DOHH2 (cell line): Measurements from ENCODE around the gene RPP25.

Source experiments
- H3F3A ChIP-seq: fragments of 200-600 bp; sonication (generic), shearing (Covaris generic); 2 replicates; pipeline ENCODE4 v1.6.0; 2016; ENCODE audit warnings: antibody characterized with exemption, mild to moderate bottlenecking; ENCODE audit not compliant: control insufficient read depth, insufficient read depth
- H3K27ac ChIP-seq: fragments of 200-600 bp; sonication (generic); 2 replicates; pipeline ENCODE4 v1.5.1; 2014; ENCODE audit warnings: low read depth, mild to moderate bottlenecking, low read length, moderate library complexity
- H3K27me3 ChIP-seq: fragments of 200-600 bp; sonication (generic); 2 replicates; pipeline ENCODE4 v1.6.1; 2014; ENCODE audit warnings: mild to moderate bottlenecking, low read length, mixed read lengths; ENCODE audit not compliant: control insufficient read depth
- H3K36me3 ChIP-seq: fragments of 200-600 bp; sonication (generic); 2 replicates; pipeline ENCODE4 v1.6.1; 2014; ENCODE audit warnings: mild to moderate bottlenecking, low read length, moderate library complexity, mixed read lengths; ENCODE audit not compliant: control insufficient read depth
- H3K4me1 ChIP-seq: fragments of 200-600 bp; sonication (generic); 2 replicates; pipeline ENCODE4 v1.6.1; 2014; ENCODE audit warnings: mild to moderate bottlenecking, low read length, mixed read lengths; ENCODE audit not compliant: control insufficient read depth
- H3K4me2 ChIP-seq: fragments of 200-600 bp; sonication (generic); 2 replicates; pipeline ENCODE4 v1.6.0; 2014; ENCODE audit warnings: mild to moderate bottlenecking, low read length, moderate library complexity
- H3K4me3 ChIP-seq: fragments of 200-600 bp; sonication (generic); 2 replicates; pipeline ENCODE4 v1.5.1; 2014; ENCODE audit warnings: mild to moderate bottlenecking, low read length, mixed read lengths
- H3K79me2 ChIP-seq: fragments of 200-600 bp; sonication (generic); 2 replicates; pipeline ENCODE4 v1.6.1; 2014; ENCODE audit warnings: mild to moderate bottlenecking, low read length, mixed read lengths; ENCODE audit not compliant: control insufficient read depth
- H3K9me2 ChIP-seq: fragments of 200-600 bp; sonication (generic); replicated peaks from 2 replicates; pipeline ENCODE4 v1.6.1; 2014; ENCODE audit warnings: mild to moderate bottlenecking, low read length, mixed read lengths; ENCODE audit not compliant: control insufficient read depth
- H3K9me3 ChIP-seq: fragments of 200-600 bp; sonication (generic); 2 replicates; pipeline ENCODE4 v1.6.1; 2014; ENCODE audit warnings: antibody characterized with exemption, low read length, mixed read lengths; ENCODE audit not compliant: control insufficient read depth, insufficient read depth
- H4K20me1 ChIP-seq: fragments of 200-600 bp; sonication (generic); 2 replicates; pipeline ENCODE4 v1.6.0; 2014; ENCODE audit warnings: low read depth, mild to moderate bottlenecking, antibody characterized with exemption, low read length, moderate library complexity; ENCODE audit not compliant: control insufficient read depth, insufficient read depth
- CTCF ChIP-seq: fragments of 200-600 bp; sonication (generic); IDR thresholded peaks from one replicate; pipeline ENCODE4 v1.5.1; 2014; ENCODE audit warnings: antibody characterized with exemption, mild to moderate bottlenecking, low read depth, low read length; ENCODE audit not compliant: poor library complexity, severe bottlenecking
- EZH2phosphoT487 ChIP-seq: fragments of 200-600 bp; sonication (generic); IDR thresholded peaks from 2 replicates; pipeline ENCODE4 v1.6.1; 2017; ENCODE audit warnings: borderline replicate concordance, mild to moderate bottlenecking, antibody characterized with exemption, low read length, moderate library complexity, mixed read lengths

Gene RPP25

GRCh38 chr15:74962219-74962618 lies 5.6 kb upstream of the RPP25 start:
- H3K4me1 ChIP-seq = peaks cover 60% of the 10 kb centered on the region
- H3K36me3 ChIP-seq = no peaks in the 10 kb centered on the region
- H3K9me3 ChIP-seq = no peaks in the 10 kb centered on the region
- peaks cover 6% of the 10 kb centered on the region; the same call in 1 of the 2 replicates for H3F3A ChIP-seq
- peaks cover 24% of the 10 kb centered on the region for H3K27me3 ChIP-seq
- no peak overlapping the region for H3K27ac ChIP-seq
- H3K79me2 ChIP-seq = no peaks in the 10 kb centered on the region
- H3K4me2 ChIP-seq = no peak overlapping the region
- H3K4me3 ChIP-seq = no peak overlapping the region
- H4K20me1 ChIP-seq = no peaks in the 10 kb centered on the region
- TF ChIP-seq EZH2phosphoT487 (no peak), CTCF (no peak)
- H3K9me2 ChIP-seq = no peaks in the 10 kb centered on the region

DNA sequence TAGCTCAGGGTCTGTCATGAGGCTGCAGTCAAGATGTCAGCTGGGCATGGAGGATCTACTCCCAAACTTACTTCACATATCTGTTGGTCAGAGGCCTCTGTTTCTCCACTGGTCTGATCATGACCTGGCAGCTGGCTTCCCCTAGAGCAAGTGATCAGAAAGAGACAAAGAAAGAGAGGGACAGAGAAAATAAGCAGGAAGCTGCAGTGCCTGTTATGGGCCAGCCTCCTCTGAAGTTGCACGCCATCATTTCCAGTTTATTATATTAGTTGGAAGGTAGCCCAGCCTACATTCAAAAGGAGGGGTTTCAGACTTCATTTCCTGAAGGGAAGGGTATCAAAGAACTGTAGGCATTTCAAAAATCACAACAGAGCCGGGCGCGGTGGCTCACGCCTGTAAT lies 5.0 kb upstream of the RPP25 start:
- Histone ChIP-seq H3K9me2 (no peaks in the 10 kb centered on the region), H3K4me3 (no peak overlapping the region), H3K36me3 (no peaks in the 10 kb centered on the region), H3K4me2 (peak overlapping the region; percentile 30), H3K79me2 (no peaks in the 10 kb centered on the region), H3K4me1 (peaks cover 66% of the 10 kb centered on the region), H3F3A (peaks cover 6% of the 10 kb centered on the region; the same call in 1 of the 2 replicates), H3K9me3 (no peaks in the 10 kb centered on the region), H3K27me3 (peaks cover 28% of the 10 kb centered on the region), H3K27ac (no peak overlapping the region), H4K20me1 (no peaks in the 10 kb centered on the region)
- TF ChIP-seq EZH2phosphoT487 (no peak), CTCF (no peak)

DNA sequence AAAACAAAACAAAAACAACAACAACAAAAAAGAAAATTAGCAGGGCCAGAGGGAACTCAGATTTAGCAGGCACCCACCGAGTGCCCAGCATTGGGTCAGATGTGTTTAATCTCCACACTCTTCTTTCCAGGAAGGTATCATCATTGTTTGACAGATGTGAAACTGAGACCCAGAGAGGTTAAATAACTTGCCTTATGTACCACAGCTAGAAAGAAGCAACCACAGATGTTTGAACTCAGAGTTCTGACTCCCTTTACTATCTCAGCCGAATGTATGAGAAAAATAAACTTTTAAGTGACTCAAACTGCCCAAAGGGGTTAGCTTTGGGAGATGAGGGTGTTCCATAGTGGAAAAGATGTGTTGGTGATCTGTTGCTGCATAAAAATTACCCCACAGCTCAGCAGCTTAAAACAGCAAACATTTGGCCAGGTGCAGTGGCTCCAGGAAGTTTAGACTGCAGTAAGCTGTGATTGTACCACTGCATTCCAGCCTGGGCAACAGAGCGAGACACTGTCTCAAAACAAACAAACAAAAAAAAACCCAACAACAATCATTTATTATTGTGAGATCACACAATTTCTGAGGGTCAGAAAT lies 4.5 kb upstream of the RPP25 start:
- H3K4me3 ChIP-seq = no peak overlapping the region
- no peaks in the 10 kb centered on the region for H3K9me2 ChIP-seq
- H3K36me3 ChIP-seq = no peaks in the 10 kb centered on the region
- H3F3A ChIP-seq = peaks cover 6% of the 10 kb centered on the region; the same call in 1 of the 2 replicates
- no peak overlapping the region for H3K27ac ChIP-seq
- peaks cover 28% of the 10 kb centered on the region for H3K27me3 ChIP-seq
- no peaks in the 10 kb centered on the region for H3K9me3 ChIP-seq
- H3K4me2 ChIP-seq = peak overlapping the region; percentile 30
- TF ChIP-seq EZH2phosphoT487 (no peak), CTCF (no peak)
- H4K20me1 ChIP-seq = no peaks in the 10 kb centered on the region
- H3K79me2 ChIP-seq = peaks cover 4% of the 10 kb centered on the region
- peaks cover 71% of the 10 kb centered on the region for H3K4me1 ChIP-seq
